ENCODE data around the gene TNKS2.

- TF ChIP-seq REST (IDR thresholded peaks at IDR 0.05; ENCODE audit: low read depth, low read length), result no peak
- no peak for TF ChIP-seq CTCF (IDR thresholded peaks at IDR 0.05)
- peak; percentile 53; the same call in 1 of the 2 replicates for TF ChIP-seq POLR2AphosphoS5 (IDR thresholded peaks at IDR 0.05; ENCODE audit: low read depth, low read length)
- TF ChIP-seq EZH2phosphoT487 (IDR thresholded peaks at IDR 0.05; ENCODE audit: borderline replicate concordance, low read depth), result no peak
- TF ChIP-seq RAD21 (IDR thresholded peaks at IDR 0.05; ENCODE audit: low read length), result no peak
- TF ChIP-seq EP300 (IDR thresholded peaks at IDR 0.05; ENCODE audit: borderline replicate concordance in 1 of 2, low read depth in 1 of 2, low read length in 1 of 2), result 0 out of 4 replicates have a peak, but pooled peaks of 1 of the 2 experiments have one; percentile 17
- no peak for TF ChIP-seq MXI1 (IDR thresholded peaks at IDR 0.05; ENCODE audit: low read depth, low read length)
- TF ChIP-seq SMC3 (IDR thresholded peaks at IDR 0.05; ENCODE audit: low read depth, low read length), result no peak
- TF ChIP-seq CHD2 (IDR thresholded peaks at IDR 0.05; ENCODE audit: low read length, partially characterized antibody), result no peak
Measured at GRCh38 chr10:91901784-91902677, 103.8 kb downstream of the TNKS2 start.
